GM12872 (cell line): Measurements from ENCODE around the gene FNDC3B.

Source experiments
- TF ChIP-seq, protein P1 (sequence below): IDR thresholded peaks from 3 replicates; pipeline ENCODE4 v1.5.1; 2011; ENCODE audit warnings: low read depth, mild to moderate bottlenecking, low read length, moderate library complexity; ENCODE audit not compliant: insufficient read depth

The FNDC3B gene

DNA sequence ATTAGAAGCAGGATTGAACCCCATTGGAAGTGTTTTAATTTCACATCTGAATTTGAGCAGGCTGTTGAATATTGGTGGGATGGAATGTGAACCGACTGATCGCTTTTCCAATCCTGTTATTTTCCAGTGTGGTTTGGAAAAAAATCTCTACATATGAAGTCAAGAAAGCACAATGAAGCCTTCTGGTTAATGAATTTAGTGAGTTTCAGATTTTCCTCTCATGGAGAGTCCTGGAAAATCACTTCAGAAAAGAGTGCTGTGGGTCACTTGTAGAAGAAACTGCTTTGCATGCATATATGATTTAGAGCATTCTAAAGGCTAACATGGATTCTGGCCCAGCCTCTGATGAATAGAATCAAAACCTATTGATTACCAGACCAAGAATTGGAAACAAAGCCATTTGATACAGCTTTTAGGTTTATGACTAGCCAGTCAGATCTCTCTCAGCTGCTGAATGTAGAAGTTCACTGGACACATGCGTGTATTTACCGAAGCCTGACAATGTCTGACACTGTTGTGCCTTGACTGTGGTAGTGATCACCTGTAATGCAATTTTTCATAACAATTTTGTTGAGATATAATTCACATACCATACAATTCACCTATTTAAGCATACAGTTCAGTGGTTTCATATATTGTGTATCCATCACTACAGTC is 121.9 kb downstream of the FNDC3B start:
- TF ChIP-seq, protein P1, sequence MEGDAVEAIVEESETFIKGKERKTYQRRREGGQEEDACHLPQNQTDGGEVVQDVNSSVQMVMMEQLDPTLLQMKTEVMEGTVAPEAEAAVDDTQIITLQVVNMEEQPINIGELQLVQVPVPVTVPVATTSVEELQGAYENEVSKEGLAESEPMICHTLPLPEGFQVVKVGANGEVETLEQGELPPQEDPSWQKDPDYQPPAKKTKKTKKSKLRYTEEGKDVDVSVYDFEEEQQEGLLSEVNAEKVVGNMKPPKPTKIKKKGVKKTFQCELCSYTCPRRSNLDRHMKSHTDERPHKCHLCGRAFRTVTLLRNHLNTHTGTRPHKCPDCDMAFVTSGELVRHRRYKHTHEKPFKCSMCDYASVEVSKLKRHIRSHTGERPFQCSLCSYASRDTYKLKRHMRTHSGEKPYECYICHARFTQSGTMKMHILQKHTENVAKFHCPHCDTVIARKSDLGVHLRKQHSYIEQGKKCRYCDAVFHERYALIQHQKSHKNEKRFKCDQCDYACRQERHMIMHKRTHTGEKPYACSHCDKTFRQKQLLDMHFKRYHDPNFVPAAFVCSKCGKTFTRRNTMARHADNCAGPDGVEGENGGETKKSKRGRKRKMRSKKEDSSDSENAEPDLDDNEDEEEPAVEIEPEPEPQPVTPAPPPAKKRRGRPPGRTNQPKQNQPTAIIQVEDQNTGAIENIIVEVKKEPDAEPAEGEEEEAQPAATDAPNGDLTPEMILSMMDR = no peak

DNA sequence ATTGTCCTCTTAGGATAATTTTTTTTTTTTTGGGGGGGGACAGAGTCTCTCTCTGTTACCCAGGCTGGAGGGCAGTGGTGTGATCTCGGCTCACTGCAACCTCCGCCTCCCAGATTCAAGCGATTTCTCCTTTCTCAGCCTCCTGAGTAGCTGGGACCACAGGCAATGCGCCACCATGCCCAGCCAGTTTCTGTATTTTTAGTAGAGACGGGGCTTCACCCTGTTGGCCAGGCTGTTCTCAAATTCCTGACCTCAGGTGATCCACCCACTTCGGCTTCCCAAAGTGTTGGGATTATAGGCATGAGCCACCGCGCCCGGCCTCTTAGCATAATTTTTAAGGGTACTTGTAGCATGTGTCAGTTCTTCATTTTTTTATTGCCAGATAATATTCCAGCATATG is 122.6 kb downstream of the FNDC3B start:
- TF ChIP-seq, protein P1 = no peak

DNA sequence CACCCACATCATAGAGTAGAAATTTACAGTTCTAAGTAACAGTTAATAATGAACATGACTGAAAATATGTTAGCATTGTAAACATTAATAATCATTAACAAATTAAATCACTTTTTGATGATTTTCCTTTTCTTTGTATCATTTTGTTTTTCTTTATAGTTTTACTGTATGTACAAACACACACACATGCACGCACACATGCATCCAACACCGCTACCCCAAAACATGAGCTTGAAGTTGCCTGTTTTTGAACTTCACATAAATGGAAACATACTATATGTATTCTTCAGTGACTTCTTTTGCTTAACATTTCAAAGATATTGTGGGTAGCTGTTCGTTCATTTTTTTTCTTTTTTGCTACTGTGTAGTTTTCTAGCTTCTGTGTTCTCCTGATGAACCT is 123.9 kb downstream of the FNDC3B start:
- TF ChIP-seq, protein P1 = no peak

DNA sequence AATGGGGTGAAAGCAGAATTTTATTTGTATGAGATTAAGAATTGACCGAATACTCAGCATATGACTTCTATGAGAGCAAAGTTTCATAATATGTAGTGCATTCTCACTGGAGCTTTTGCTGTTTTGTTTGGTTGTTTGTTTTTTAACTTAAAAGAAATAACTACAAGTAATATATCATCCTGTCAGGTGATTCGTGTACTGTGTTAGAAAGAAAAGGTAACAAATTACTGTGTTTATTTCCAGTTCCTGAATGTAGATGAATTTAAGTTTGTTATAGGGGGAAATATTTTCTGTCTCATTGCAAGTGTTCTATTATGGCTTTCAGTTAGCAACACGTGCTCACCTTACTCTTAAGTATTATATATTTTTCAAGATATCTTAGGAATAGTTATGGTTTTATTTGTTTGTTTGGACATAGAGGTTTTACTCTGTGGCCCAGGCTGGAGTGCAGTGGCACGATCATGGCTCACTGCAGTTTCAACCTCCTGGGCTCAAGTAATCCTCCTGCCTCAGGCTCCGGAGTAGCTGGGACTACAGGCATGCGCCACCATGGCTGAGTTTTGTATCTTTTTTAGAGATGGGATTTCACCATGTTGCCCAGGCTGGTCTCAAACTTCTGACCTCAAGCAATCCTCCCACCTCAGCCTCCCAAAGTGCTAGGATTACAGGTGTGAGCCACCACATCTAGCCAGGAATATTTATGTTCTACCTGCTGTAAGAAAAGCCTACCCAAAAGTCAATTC is 125.4 kb downstream of the FNDC3B start:
- TF ChIP-seq, protein P1 = no peak

DNA sequence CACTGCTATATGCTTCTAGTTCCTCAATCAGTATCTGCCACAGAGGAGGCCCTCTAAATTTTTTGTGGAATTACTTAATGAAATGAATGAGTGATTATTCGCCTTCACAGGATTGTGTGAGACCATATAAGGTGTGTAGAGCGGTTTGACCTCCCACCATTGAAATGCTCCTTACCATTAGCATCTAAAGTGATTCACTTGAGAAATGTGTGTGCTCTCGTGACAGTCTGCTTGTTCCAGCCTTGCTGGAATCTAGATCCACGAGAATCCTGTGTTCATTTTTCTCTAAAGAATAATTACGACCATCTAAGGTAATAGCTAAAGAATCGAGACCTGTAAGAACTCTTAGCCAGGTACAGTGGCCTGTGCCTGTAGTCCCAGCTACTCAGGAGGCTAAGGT is 126.9 kb downstream of the FNDC3B start:
- TF ChIP-seq, protein P1 = no peak

DNA sequence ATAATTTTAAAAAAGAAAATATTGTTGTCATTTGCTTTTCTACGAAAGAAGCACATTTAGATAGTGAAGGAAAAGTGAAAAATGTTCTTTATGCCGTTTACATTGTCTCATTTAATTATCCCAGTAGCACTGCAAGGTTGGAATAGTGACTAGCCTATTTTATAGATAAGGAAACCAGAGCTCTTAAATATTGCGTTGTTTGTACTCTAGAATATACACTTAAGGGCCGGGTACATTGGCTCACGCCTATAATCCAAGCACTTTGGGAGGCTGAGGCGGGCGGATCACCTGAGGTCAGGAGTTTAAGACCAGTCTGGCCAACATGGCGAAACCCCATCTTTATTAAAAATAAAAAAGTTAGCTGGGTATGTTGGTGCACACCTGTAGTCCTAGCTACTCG is 127.5 kb downstream of the FNDC3B start:
- TF ChIP-seq, protein P1 = no peak

DNA sequence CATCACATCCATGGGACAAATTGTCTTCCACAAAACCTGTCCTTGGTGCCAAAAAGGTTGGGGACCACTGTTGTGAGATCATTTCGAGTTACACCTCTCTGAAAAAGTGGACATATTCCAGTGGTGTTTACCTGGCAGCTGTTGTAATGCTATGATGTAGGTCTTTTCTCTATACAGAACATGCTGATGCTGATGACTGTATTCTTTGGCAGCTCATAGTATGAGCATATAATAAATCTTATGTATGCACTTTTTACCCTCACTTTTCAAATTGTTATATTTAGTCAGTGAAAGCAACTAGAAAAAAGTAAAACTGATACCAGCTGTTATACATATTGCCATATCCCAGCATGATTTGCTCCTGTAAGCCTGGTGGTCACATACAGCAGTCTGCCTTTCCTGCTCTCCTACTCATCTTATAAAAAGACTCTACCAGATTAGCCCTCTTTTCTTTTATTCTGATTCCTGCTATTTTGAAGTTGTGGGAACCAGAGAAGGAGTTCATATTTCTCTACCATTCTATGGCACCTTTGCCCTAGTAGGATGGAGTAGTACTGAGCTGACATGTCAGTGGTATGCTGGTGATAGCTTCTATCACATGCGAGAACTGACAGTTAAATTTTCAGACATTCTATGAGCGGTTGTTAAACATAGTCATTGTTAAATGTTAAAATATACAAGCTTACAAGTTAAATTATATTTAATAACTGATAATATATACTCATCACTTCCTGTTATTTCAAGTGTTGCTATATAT is 128.7 kb downstream of the FNDC3B start:
- TF ChIP-seq, protein P1 = no peak
